Measurements from ENCODE around the gene LDLRAP1. TPM values are rescaled to one million over a fixed set of nuclear protein-coding genes. Genes with fewer than 3 reads are reported as not detected.

Gene LDLRAP1
- total RNA-seq, 1 donor from 2014 or later, result 22.3 TPM

DNA sequence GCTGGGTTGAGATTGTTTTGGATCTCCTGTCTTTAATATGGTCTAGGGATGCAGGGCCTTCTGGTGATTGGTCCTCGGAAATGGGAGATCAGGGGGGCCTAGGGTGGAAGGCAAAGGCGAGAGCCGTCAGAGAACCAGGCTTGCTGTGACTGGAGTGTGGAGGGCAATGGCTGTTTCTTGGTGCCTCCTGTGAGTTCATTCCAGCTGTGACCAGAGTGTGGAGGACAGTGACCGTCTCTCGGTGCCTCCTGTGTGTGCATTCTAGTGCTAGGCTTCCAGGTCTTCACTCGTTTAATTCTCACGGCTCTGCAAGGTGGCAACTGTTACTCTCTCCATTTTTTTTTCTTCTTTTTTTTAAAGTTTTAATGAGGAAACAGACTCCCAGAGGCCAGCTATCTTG lies 14.1 kb downstream of the LDLRAP1 start:
- H3K4me1 ChIP-seq, result peaks cover 62% of the 10 kb centered on the region
- no peak for DNase-seq (ENCODE audit: extremely low spot score in 2 of 2)
- intact Hi-C loops (cut with DNase I), result no loop called here

DNA sequence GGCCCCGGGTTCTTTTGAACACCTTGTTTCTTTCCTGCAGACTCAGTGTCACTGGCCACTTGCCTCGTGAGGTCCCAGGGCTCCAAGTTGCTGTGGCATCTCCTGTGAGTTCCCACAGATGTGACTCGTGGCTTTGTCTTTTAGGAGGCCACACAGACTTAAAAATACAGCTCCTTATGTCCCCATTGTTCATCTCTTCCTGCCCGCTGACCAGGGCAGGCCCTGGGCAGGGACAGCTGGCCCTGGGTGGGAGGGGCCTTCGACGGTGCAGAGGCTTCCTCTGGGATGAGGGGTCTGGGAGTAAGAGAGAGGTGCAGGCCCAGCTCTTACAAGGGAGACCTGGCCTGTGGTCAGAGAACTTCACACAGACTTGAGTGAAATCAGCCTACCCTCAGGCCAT lies 15.6 kb downstream of the LDLRAP1 start:
- Histone ChIP-seq H3K4me1 (peaks cover 58% of the 10 kb centered on the region), H3K36me3 (peaks cover 0 to 23% of the 10 kb centered on the region in 2 donors), H3K27ac (no peak overlapping the region), H3K9me3 (no peaks in the 10 kb centered on the region), H3K27me3 (no peaks in the 10 kb centered on the region), H3K4me3 (no peak overlapping the region)
- no peak for DNase-seq (ENCODE audit: extremely low spot score in 2 of 2)
- TF ChIP-seq POLR2AphosphoS5 (IDR thresholded peaks at IDR 0.05; ENCODE audit: insufficient read depth in 1 of 2, low read depth in 1 of 2), result no peak
- TF ChIP-seq POLR2A (IDR thresholded peaks at IDR 0.05), result no peak
- TF ChIP-seq, protein P1, sequence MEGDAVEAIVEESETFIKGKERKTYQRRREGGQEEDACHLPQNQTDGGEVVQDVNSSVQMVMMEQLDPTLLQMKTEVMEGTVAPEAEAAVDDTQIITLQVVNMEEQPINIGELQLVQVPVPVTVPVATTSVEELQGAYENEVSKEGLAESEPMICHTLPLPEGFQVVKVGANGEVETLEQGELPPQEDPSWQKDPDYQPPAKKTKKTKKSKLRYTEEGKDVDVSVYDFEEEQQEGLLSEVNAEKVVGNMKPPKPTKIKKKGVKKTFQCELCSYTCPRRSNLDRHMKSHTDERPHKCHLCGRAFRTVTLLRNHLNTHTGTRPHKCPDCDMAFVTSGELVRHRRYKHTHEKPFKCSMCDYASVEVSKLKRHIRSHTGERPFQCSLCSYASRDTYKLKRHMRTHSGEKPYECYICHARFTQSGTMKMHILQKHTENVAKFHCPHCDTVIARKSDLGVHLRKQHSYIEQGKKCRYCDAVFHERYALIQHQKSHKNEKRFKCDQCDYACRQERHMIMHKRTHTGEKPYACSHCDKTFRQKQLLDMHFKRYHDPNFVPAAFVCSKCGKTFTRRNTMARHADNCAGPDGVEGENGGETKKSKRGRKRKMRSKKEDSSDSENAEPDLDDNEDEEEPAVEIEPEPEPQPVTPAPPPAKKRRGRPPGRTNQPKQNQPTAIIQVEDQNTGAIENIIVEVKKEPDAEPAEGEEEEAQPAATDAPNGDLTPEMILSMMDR (IDR thresholded peaks at IDR 0.05), result no peak
- intact Hi-C loops (cut with DNase I), result no loop called here

More for the DNA sequence above, 14.1 kb downstream of the LDLRAP1 start:
- Histone ChIP-seq H3K27me3 (no peaks in the 10 kb centered on the region), H3K36me3 (peaks cover 0 to 17% of the 10 kb centered on the region in 2 donors), H3K4me3 (no peak overlapping the region), H3K9me3 (no peaks in the 10 kb centered on the region), H3K27ac (no peak overlapping the region)
- TF ChIP-seq POLR2A (IDR thresholded peaks at IDR 0.05) (no peak), POLR2AphosphoS5 (IDR thresholded peaks at IDR 0.05; ENCODE audit: insufficient read depth in 1 of 2, low read depth in 1 of 2) (no peak)
- TF ChIP-seq, protein P1 (IDR thresholded peaks at IDR 0.05), result no peak

DNA sequence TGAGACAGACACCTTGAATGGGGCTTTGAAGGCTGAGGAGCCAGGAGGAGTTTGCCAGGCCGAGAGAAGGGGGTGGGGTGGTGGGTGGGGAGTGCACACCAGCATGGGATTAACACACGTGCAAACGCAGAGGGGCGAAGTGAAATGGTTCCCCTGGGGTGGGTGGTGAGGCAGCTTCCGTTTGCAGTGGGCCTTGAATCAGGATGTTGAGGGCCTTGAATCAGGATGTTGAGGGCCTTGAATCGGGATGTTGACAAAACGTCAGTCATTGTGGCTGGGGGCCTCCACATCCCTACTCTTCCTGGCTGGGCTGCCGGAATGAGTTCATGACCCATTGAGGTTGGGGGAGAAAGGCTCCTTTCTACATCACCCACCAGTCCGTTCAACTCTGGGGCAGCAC lies 16.6 kb downstream of the LDLRAP1 start:
- TF ChIP-seq, protein P1 (IDR thresholded peaks at IDR 0.05), result no peak
- TF ChIP-seq POLR2A (IDR thresholded peaks at IDR 0.05) (no peak), POLR2AphosphoS5 (IDR thresholded peaks at IDR 0.05; ENCODE audit: insufficient read depth in 1 of 2, low read depth in 1 of 2) (no peak)
- Histone ChIP-seq H3K36me3 (peaks cover 0 to 24% of the 10 kb centered on the region in 2 donors), H3K9me3 (no peaks in the 10 kb centered on the region), H3K27me3 (no peaks in the 10 kb centered on the region), H3K4me1 (peaks cover 56% of the 10 kb centered on the region), H3K27ac (no peak overlapping the region), H3K4me3 (no peak overlapping the region)
- intact Hi-C loops (cut with DNase I), result no loop called here
- no peak for DNase-seq (ENCODE audit: extremely low spot score in 2 of 2)

DNA sequence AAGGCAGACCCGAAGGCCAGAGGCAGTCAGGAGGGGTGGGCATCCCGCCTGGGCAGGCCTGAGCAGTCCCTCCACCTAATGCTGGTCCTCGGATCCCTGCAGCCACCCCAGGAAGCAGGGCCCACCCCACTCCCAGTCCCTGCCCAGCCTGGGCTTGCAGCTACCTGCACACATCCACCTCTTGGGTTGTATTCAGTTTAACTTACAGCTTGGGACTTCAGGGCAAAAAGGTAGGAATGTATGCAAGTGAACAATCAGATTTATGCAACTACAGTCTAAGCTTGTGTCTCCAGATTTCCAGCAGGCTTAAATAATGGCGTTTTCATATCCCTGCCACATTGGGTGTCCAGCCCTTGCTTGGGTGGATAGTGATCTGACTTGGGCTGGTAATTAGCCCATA lies 17.4 kb downstream of the LDLRAP1 start:
- intact Hi-C loops (cut with DNase I), result no loop called here
- no peaks in the 10 kb centered on the region for H3K9me3 ChIP-seq
- no peaks in the 10 kb centered on the region for H3K27me3 ChIP-seq
- no peak for TF ChIP-seq POLR2AphosphoS5 (IDR thresholded peaks at IDR 0.05; ENCODE audit: insufficient read depth in 1 of 2, low read depth in 1 of 2)
- TF ChIP-seq, protein P1 (IDR thresholded peaks at IDR 0.05), result no peak
- TF ChIP-seq POLR2A (IDR thresholded peaks at IDR 0.05), result no peak
- H3K27ac ChIP-seq, result no peak overlapping the region
- DNase-seq (ENCODE audit: extremely low spot score in 2 of 2), result no peak
- no peak overlapping the region for H3K4me3 ChIP-seq
- peaks cover 0 to 26% of the 10 kb centered on the region in 2 donors for H3K36me3 ChIP-seq
- H3K4me1 ChIP-seq, result peaks cover 56% of the 10 kb centered on the region

DNA sequence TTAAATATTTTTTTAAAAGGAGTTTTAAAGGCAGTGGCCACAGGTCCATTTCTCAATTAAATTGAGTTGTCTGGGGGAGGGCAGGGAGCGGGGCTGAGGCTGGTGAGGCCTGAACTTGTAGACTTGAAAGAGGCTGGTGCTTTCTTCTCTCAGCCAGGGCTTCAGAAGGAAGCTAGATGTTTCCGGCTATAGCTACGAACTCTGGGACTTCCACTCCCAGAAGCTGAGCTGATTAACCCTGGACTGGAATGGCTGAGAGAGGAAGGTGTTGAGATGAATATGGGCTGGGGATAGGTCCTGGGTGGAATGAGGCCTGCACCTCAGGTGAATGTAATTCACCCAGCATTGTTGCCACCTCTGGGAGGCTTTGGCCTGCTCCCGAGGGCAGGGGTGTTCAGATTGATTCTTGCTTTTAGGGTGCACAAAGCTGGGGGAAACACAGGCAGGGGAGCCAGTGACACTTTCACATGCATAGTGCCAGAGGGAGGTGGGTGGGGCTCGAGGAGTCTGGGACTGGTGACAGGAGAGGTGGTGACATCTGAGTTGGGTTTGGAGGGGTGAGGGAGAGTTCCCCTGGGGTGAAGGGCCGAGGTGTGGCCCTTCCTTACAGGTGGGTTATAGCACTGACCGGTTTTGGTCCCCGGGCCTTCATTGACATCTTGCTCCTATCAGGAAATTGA lies 18.2 kb downstream of the LDLRAP1 start:
- no peak overlapping the region for H3K4me3 ChIP-seq
- H3K4me1 ChIP-seq, result peaks cover 56% of the 10 kb centered on the region
- peaks cover 0 to 27% of the 10 kb centered on the region in 2 donors for H3K36me3 ChIP-seq
- H3K27me3 ChIP-seq, result no peaks in the 10 kb centered on the region
- DNase-seq (ENCODE audit: extremely low spot score in 2 of 2), result no peak
- no peaks in the 10 kb centered on the region for H3K9me3 ChIP-seq
- TF ChIP-seq, protein P1 (IDR thresholded peaks at IDR 0.05), result no peak
- no peak for TF ChIP-seq POLR2A (IDR thresholded peaks at IDR 0.05)
- TF ChIP-seq POLR2AphosphoS5 (IDR thresholded peaks at IDR 0.05; ENCODE audit: insufficient read depth in 1 of 2, low read depth in 1 of 2), result no peak
- intact Hi-C loops (cut with DNase I), result no loop called here
- H3K27ac ChIP-seq, result peak overlapping the region; percentile 40

All from vagina (tissue), 2 donors.